IPS DF 19.7 (cell line): ENCODE measurements around the gene SKAP1.
"Not testable (repeated sequence)": the region's sequence is repeated elsewhere in the genome, so short reads cannot be mapped to it uniquely, and the experiment has no call there.

Experiments used
- DNase-seq: peaks from one replicate; pipeline ENCODE4 v3.0.0-alpha.2; 2013; ENCODE audit warnings: low read depth, low spot score

SKAP1 gene

GRCh38 chr17:48211787-48212186, 218.2 kb downstream of the SKAP1 start:
- DNase-seq = no peak

- no peak for DNase-seq
Observed at GRCh38 chr17:48211011-48211410, 219.0 kb downstream of the SKAP1 start.

- no peak for DNase-seq
Observed at GRCh38 chr17:48209973-48210372, 220.0 kb downstream of the SKAP1 start.

DNA sequence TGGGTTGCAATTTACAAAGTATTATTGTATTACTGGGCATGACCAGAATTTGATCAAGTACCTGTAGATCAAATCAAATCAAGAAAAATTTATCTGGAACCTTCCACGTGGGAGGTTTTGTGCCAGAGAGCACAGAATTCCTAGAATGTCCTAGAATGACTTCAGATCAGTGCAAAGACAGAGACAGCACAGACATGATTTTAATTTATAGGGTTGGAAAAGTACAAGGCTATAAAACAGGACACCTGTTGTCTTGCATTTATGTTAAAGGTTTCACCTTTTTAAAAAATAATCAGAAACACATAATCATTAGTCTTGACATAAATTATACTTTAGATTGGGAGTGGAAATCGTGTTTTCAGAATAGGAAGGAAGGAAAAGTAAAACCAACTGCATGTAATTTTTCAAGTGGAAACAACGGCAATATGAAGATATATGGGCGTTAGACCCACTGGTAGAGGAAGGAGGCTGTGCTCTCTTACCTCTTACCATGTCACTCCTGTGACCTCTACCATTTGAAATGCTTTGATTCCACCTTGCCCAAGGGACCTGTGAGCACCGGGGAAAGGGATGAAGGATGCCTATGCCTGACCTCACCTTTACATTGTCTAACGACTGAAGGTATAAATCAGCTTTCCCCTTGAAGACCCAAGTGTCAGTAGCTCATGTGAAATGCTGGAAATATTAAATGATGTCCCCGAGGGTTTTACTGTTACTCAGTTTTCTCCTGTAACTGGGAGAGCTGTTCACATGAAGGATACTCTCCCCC, 222.1 kb downstream of the SKAP1 start:
- no peak for DNase-seq

- not testable (repeated sequence) for DNase-seq
Observed at GRCh38 chr17:48207036-48207435, 223.0 kb downstream of the SKAP1 start.

GRCh38 chr17:48202959-48203358, 227.1 kb downstream of the SKAP1 start:
- no peak for DNase-seq

DNA sequence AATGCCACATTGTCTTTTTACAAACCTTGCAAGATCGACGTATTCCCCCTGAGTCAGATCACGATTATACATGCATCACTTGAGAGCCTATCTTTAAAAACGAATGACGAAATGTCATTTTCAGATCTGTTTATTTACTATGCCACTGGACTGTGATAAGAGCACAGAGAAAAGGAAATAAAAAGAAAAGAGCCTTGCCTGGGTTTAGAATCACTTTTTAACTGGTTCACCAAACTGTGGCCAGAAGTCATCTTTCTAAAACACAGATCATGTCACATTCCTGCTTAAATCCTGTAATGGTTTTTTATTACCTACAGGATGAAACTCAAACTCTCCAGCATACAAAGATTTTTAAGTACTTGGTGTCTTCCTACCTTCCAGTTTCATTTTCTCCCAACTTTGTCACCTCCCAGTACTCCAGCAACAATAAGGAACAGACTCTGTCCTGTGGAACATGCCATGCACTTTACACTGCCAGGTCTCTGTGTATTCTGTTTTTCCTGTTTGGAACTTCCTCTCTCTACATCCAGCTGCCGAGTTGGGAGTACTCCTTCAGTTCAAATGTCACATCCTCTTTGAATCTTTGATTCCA, 231.0 kb downstream of the SKAP1 start:
- no peak for DNase-seq

- no peak for DNase-seq
Observed at GRCh38 chr17:48195910-48196309, 234.1 kb downstream of the SKAP1 start.

DNA sequence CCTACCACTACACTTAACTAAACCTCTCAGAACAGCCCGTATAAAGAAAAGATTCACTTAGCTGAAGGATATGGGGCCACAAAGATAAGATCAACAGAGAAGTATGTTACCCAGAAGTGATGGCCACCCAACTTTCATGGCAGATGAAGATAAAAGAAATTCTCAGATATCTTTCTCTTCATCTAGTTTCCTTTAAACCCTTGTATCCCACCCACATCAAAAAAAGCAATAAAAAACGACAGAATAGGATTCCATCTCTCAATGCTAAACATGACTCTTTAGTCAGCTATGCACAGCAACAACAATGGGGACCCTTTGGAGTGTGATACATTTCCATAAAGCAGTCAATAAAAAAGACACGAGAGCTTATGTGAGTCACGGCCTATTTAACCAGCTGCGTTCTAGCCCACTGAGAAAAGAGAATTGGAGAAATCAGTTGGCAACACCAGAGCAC, 235.9 kb downstream of the SKAP1 start:
- no peak for DNase-seq

GRCh38 chr17:48192321-48192731, 237.7 kb downstream of the SKAP1 start:
- no peak for DNase-seq

DNA sequence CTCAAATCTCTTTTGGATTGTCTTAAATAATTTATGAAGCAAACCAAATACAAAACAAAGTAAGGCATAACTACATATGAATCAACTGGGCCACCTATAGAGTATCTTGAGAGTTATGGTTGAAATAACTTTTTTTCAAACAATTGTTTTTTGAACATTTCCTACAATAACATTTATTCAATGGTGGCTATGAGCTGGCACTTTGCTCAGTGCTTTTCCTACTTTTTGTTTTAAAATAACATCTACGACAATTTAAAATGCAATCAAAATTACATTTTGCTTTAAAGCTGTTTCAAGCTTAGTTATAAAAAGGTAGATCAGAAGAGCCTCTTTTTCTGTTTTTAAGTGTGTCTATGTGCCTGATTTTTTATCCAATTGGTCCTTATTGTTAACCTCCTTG, 238.7 kb downstream of the SKAP1 start:
- DNase-seq = no peak

- DNase-seq = no peak
Observed at GRCh38 chr17:48190871-48191270, 239.1 kb downstream of the SKAP1 start.

DNA sequence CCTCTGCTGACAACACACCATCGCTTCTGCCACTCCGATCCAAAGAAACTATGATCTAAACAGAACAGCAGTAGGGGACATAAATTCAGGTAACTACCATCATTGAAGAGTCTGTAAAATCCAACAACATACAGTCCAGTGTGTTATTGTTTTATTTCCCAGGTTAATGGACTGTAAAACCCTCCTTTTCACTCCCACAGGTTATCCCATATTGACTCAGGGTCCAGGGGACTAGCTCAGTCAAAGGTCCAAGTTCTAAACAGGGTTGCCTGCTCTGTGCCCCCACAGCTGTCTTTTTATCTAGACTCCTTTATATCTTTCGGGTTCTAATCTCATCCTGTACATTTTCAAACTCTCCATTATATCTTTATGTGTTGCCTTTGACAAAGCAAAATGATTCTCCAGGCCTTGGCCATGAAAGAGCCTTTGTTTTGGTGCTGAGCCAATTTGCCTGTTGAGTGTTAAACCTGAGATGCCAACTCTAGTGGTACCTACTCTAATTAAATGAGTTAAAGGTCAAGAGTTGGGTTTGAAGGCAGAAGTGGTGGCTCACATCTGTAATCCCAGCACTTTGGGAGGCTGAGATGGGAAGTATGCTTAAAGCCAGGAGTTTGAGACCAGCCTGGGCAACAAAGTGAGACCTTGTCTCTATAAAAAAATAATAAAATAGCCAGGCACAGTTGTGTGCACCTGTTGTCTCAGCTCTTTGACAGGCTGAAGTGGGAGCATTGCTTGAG, 242.0 kb downstream of the SKAP1 start:
- DNase-seq = no peak

GRCh38 chr17:48186317-48186716, 243.7 kb downstream of the SKAP1 start:
- not testable (repeated sequence) for DNase-seq

- no peak for DNase-seq
Observed at GRCh38 chr17:48184721-48185120, 245.3 kb downstream of the SKAP1 start.

- peak; percentile 25 for DNase-seq
Observed at GRCh38 chr17:48181653-48182052, 248.4 kb downstream of the SKAP1 start.

DNA sequence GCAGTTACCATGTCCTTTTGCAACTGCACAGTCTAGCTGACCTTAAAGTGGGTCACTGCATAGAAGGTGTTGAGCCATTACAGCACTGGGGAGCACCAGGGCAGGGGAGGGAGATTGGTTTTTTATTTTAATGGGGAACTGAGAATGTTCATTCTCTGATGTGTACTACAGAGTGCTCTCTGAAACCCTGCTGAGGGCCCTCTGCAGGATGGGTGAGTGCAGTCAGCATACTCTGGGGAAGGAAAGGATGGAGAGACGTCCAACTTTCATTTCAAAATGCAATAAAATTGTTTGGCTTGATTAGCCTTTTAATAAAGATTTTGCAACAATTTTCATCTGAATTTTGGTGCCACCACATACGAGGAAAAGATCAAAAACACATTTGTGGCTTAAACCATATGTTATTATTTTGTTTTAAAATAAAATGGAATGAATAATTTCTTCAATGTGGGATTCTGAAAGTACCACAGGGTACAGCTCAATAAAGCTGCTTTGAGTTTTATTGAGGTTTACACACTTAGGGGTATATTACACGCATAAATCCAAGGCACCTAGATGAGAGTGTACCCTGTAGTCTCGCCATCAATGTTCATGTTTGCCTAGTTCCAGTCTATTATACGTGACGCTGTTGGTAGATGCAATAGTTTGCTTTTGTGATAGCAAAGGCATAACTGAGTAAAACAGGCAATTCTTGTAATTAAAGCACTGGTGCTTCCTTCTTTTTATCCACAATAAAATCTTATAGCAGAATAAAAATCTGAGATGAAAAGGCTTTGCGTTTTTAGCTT, 249.0 kb downstream of the SKAP1 start:
- no peak for DNase-seq

GRCh38 chr17:48179071-48179945, 250.7 kb downstream of the SKAP1 start:
- no peak for DNase-seq

- DNase-seq = no peak
Observed at GRCh38 chr17:48178317-48178716, 251.7 kb downstream of the SKAP1 start.

GRCh38 chr17:48177816-48178215, 252.2 kb downstream of the SKAP1 start:
- no peak for DNase-seq

GRCh38 chr17:48176471-48176855, 253.6 kb downstream of the SKAP1 start:
- no peak for DNase-seq
